ENCODE measurements around the gene PLAAT5. TPM values are rescaled to one million over a fixed set of nuclear protein-coding genes. Genes with fewer than 3 reads are reported as not detected.

Gene PLAAT5
- total and polyA plus RNA-seq, 2 of the 13 experiments (the other 11 are each of a cell fraction or from before 2014, with no cell fraction given): not detected

- no TSS peak for BruUV-seq (replicated peaks)
- CTCF ChIA-PET (ENCODE audit: low intra/inter-chr PET ratio, low total read pairs): no interaction called here
These were observed 10.3 kb upstream of the PLAAT5 start for GRCh38 chr11:63501236-63501635.

GRCh38 chr11:63499874-63500273 lies 8.9 kb upstream of the PLAAT5 start:
- FAIRE-seq (no peak), DNase-seq (ENCODE audit: low spot score) (no peak), ATAC-seq (no peak)
- CTCF ChIA-PET (ENCODE audit: low intra/inter-chr PET ratio, low total read pairs): no interaction called here
- Histone ChIP-seq H3K4me3 (replicated peaks in 1 of 3; ENCODE audit: insufficient read depth in 1 of 3, low read depth in 2 of 3, low read length in 3 of 3) (no peak overlapping the region), H3K79me2 (ENCODE audit: insufficient read depth, low read length) (no peaks in the 10 kb centered on the region), H3K9me3 (ENCODE audit: low read length) (peaks cover 11% of the 10 kb centered on the region; the same call in 1 of the 2 replicates), H3K4me2 (ENCODE audit: low read depth, low read length) (no peak overlapping the region), H3K27me3 (ENCODE audit: control insufficient read depth in 1 of 2, insufficient read depth in 2 of 2, low read length in 2 of 2) (peaks cover 0 to 6% of the 10 kb centered on the region in 2 experiments; a peak in 1 of 5 replicates), H3K4me1 (ENCODE audit: insufficient read depth, low read length) (no peaks in the 10 kb centered on the region), H2AFZ (ENCODE audit: low read length) (no peak overlapping the region), H3K36me3 (replicated peaks in 1 of 2; ENCODE audit: control insufficient read depth in 1 of 2, insufficient read depth in 2 of 2, low read length in 2 of 2) (no peaks in the 10 kb centered on the region), H3K9ac (ENCODE audit: insufficient read depth, low read depth, low read length) (no peak overlapping the region), H3K27ac (ENCODE audit: extremely low read length, insufficient read depth, low read length) (no peak overlapping the region), H4K20me1 (ENCODE audit: insufficient read depth, low read length) (no peaks in the 10 kb centered on the region)
- no peak for TF ChIP-seq ZNF138 (CRISPR knock-in tag; IDR thresholded peaks at IDR 0.05; ENCODE audit: low read depth)
- TF ChIP-seq MBD4 (IDR thresholded peaks at IDR 0.05; ENCODE audit: borderline replicate concordance, low read length): no peak
- TF ChIP-seq MTF1 (CRISPR knock-in tag; IDR thresholded peaks at IDR 0.05): no peak
- TF ChIP-seq MEIS2 (CRISPR knock-in tag; IDR thresholded peaks at IDR 0.05): no peak
- no peak for TF ChIP-seq ZNF296 (CRISPR knock-in tag; conservative IDR thresholded peaks at IDR 0.05)
- TF ChIP-seq THRA (CRISPR knock-in tag; IDR thresholded peaks at IDR 0.05; ENCODE audit: borderline replicate concordance): no peak
- no peak for TF ChIP-seq MTA3 (CRISPR knock-in tag; IDR thresholded peaks at IDR 0.05)
- TF ChIP-seq, protein P1, sequence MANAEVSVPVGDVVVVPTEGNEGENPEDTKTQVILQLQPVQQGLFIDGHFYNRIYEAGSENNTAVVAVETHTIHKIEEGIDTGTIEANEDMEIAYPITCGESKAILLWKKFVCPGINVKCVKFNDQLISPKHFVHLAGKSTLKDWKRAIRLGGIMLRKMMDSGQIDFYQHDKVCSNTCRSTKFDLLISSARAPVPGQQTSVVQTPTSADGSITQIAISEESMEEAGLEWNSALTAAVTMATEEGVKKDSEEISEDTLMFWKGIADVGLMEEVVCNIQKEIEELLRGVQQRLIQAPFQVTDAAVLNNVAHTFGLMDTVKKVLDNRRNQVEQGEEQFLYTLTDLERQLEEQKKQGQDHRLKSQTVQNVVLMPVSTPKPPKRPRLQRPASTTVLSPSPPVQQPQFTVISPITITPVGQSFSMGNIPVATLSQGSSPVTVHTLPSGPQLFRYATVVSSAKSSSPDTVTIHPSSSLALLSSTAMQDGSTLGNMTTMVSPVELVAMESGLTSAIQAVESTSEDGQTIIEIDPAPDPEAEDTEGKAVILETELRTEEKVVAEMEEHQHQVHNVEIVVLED (CRISPR knock-in tag; IDR thresholded peaks at IDR 0.05; ENCODE audit: borderline replicate concordance): no peak
- no peak for TF ChIP-seq ZNF747 (CRISPR knock-in tag; IDR thresholded peaks at IDR 0.05; ENCODE audit: borderline replicate concordance)
- TF ChIP-seq ZNF205 (CRISPR knock-in tag; IDR thresholded peaks at IDR 0.05): no peak
- TF ChIP-seq TEAD3 (CRISPR knock-in tag; optimal IDR thresholded peaks at IDR 0.05; ENCODE audit: borderline replicate concordance): no peak
- no peak for TF ChIP-seq IRX3 (CRISPR knock-in tag; IDR thresholded peaks at IDR 0.05; ENCODE audit: borderline replicate concordance, low read depth)
- TF ChIP-seq MEF2D (CRISPR knock-in tag; IDR thresholded peaks at IDR 0.05): no peak
- TF ChIP-seq GTF3A (CRISPR knock-in tag; conservative IDR thresholded peaks at IDR 0.05): no peak
- no peak for TF ChIP-seq RXRB (CRISPR knock-in tag; IDR thresholded peaks at IDR 0.05; ENCODE audit: borderline replicate concordance)
- 64% methylated on average over 4 of the region's 4 CpGs for WGBS (ENCODE audit: low lambda C conversion rate)
- POLR2A ChIA-PET: no interaction called here
- no TSS peak for BruUV-seq (replicated peaks)
- in situ Hi-C loops (cut with HindIII; ENCODE audit: extremely low pct_ligation_motif_present, low pct_unique_long_range_greater_than_20kb): loop anchor here (25.0 kb wide), 1 partner anchor 237 kb away; no protein-coding TSS in a partner anchor
- intact Hi-C loops (cut with micrococcal nuclease; ENCODE audit: unreplicated experiment): no loop called here

More at GRCh38 chr11:63501236-63501635, 10.3 kb upstream of the PLAAT5 start:
- Histone ChIP-seq H3K27me3 (ENCODE audit: control insufficient read depth in 1 of 2, insufficient read depth in 2 of 2, low read length in 2 of 2) (peaks cover under 1 to 7% of the 10 kb centered on the region in 2 experiments; a peak in 3 of 5 replicates), H3K9me3 (ENCODE audit: low read length) (peaks cover 11% of the 10 kb centered on the region; the same call in 1 of the 2 replicates), H4K20me1 (ENCODE audit: insufficient read depth, low read length) (no peaks in the 10 kb centered on the region), H3K4me2 (ENCODE audit: low read depth, low read length) (no peak overlapping the region), H3K4me1 (ENCODE audit: insufficient read depth, low read length) (no peaks in the 10 kb centered on the region), H3K27ac (ENCODE audit: extremely low read length, insufficient read depth, low read length) (no peak overlapping the region), H3K4me3 (replicated peaks in 1 of 3; ENCODE audit: insufficient read depth in 1 of 3, low read depth in 2 of 3, low read length in 3 of 3) (no peak overlapping the region), H2AFZ (ENCODE audit: low read length) (no peak overlapping the region), H3K79me2 (ENCODE audit: insufficient read depth, low read length) (no peaks in the 10 kb centered on the region), H3K36me3 (replicated peaks in 1 of 2; ENCODE audit: control insufficient read depth in 1 of 2, insufficient read depth in 2 of 2, low read length in 2 of 2) (no peaks in the 10 kb centered on the region), H3K9ac (ENCODE audit: insufficient read depth, low read depth, low read length) (no peak overlapping the region)
- TF ChIP-seq, protein P2, sequence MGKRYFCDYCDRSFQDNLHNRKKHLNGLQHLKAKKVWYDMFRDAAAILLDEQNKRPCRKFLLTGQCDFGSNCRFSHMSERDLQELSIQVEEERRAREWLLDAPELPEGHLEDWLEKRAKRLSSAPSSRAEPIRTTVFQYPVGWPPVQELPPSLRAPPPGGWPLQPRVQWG (CRISPR knock-in tag; IDR thresholded peaks at IDR 0.05; ENCODE audit: borderline replicate concordance, low read depth): no peak
- TF ChIP-seq SOX13 (IDR thresholded peaks at IDR 0.05) (no peak), SOX13 (CRISPR knock-in tag; conservative IDR thresholded peaks at IDR 0.05 in 1 of 2, IDR thresholded peaks at IDR 0.05 in 1 of 2) (peak in 1 of 2 experiments; percentile 33; a peak in 1 of 4 replicates), BCL6 (CRISPR knock-in tag; IDR thresholded peaks at IDR 0.05) (peak; percentile 74), HDAC2 (CRISPR knock-in tag; IDR thresholded peaks at IDR 0.05) (no peak)
- in situ Hi-C loops (cut with HindIII; ENCODE audit: extremely low pct_ligation_motif_present, low pct_unique_long_range_greater_than_20kb): no loop called here
- no peak for ATAC-seq
- POLR2A ChIA-PET: no interaction called here
- intact Hi-C loops (cut with micrococcal nuclease; ENCODE audit: unreplicated experiment): no loop called here
- no peak for DNase-seq (ENCODE audit: low spot score)
- WGBS (ENCODE audit: low lambda C conversion rate): 4% methylated on average over 1 of the region's 1 CpG
- FAIRE-seq: no peak

Data from HepG2 (cell line).